Measurements from ENCODE around the gene SPRR1B.

The SPRR1B gene

GRCh38 chr1:153057375-153057774 is 26.4 kb downstream of the SPRR1B start, which contains the start of gene SPRR2A:
Gene SPRR2A (minus strand): TSS chr1:153057512. CDS start chr1:153056735, 777 bp downstream.
- H3K4me1 Mint-ChIP-seq: no peaks in the 10 kb centered on the region
- H3K36me3 Mint-ChIP-seq (ENCODE audit: insufficient read depth): no peaks in the 10 kb centered on the region
- H3K9me3 Mint-ChIP-seq: no peaks in the 10 kb centered on the region
- H3K4me3 Mint-ChIP-seq: no peak within 1 kb of the TSS
- ATAC-seq (replicated peaks; ENCODE audit: extremely low read depth, poor library complexity, severe bottlenecking) (no peak), DNase-seq (ENCODE audit: low spot score in 2 of 2) (no peak)
- peaks cover 77% of the 10 kb centered on the region for H3K27me3 Mint-ChIP-seq
- H3K27ac Mint-ChIP-seq (ENCODE audit: low read depth): no peak within 1 kb of the TSS

GRCh38 chr1:153058154-153058553 is 27.2 kb downstream of the SPRR1B start:
- Mint-ChIP-seq H3K9me3 (no peaks in the 10 kb centered on the region), H3K4me3 (no peak overlapping the region), H3K36me3 (ENCODE audit: insufficient read depth) (no peaks in the 10 kb centered on the region), H3K27ac (ENCODE audit: low read depth) (no peak overlapping the region), H3K27me3 (peaks cover 72% of the 10 kb centered on the region), H3K4me1 (no peaks in the 10 kb centered on the region)
- ATAC-seq (replicated peaks; ENCODE audit: extremely low read depth, poor library complexity, severe bottlenecking): no peak
- no peak for DNase-seq (ENCODE audit: low spot score in 2 of 2)

GRCh38 chr1:153058826-153059784 is 28.1 kb downstream of the SPRR1B start:
- DNase-seq (ENCODE audit: low spot score in 2 of 2) (no peak), ATAC-seq (replicated peaks; ENCODE audit: extremely low read depth, poor library complexity, severe bottlenecking) (no peak)
- H3K36me3 Mint-ChIP-seq (ENCODE audit: insufficient read depth): no peaks in the 10 kb centered on the region
- peaks cover 70% of the 10 kb centered on the region for H3K27me3 Mint-ChIP-seq
- H3K9me3 Mint-ChIP-seq: no peaks in the 10 kb centered on the region
- no peak overlapping the region for H3K4me3 Mint-ChIP-seq
- no peaks in the 10 kb centered on the region for H3K4me1 Mint-ChIP-seq
- no peak overlapping the region for H3K27ac Mint-ChIP-seq (ENCODE audit: low read depth)

- Mint-ChIP-seq H3K9me3 (no peaks in the 10 kb centered on the region), H3K27ac (ENCODE audit: low read depth) (no peak overlapping the region)
These were observed 39.2 kb downstream of the SPRR1B start for GRCh38 chr1:153070243-153070642.

GRCh38 chr1:153071511-153071910 is 40.5 kb downstream of the SPRR1B start, which contains the start of gene SPRR2B:
Gene SPRR2B (minus strand): TSS chr1:153071611. CDS start chr1:153070839, 772 bp downstream.
- Mint-ChIP-seq H3K4me1 (no peaks in the 10 kb centered on the region), H3K36me3 (ENCODE audit: insufficient read depth) (no peaks in the 10 kb centered on the region), H3K27ac (ENCODE audit: low read depth) (no peak within 1 kb of the TSS), H3K27me3 (peaks cover 36% of the 10 kb centered on the region), H3K4me3 (no peak within 1 kb of the TSS), H3K9me3 (no peaks in the 10 kb centered on the region)
- DNase-seq (ENCODE audit: low spot score in 2 of 2) (no peak), ATAC-seq (replicated peaks; ENCODE audit: extremely low read depth, poor library complexity, severe bottlenecking) (no peak)

More at GRCh38 chr1:153070243-153070642, 39.2 kb downstream of the SPRR1B start:
- DNase-seq (ENCODE audit: low spot score in 2 of 2) (no peak), ATAC-seq (replicated peaks; ENCODE audit: extremely low read depth, poor library complexity, severe bottlenecking) (no peak)
- Mint-ChIP-seq H3K4me3 (no peak overlapping the region), H3K27me3 (peaks cover 47% of the 10 kb centered on the region), H3K4me1 (no peaks in the 10 kb centered on the region), H3K36me3 (ENCODE audit: insufficient read depth) (no peaks in the 10 kb centered on the region)

- ATAC-seq (replicated peaks; ENCODE audit: extremely low read depth, poor library complexity, severe bottlenecking) (no peak), DNase-seq (ENCODE audit: low spot score in 2 of 2) (no peak)
- Mint-ChIP-seq H3K4me1 (no peaks in the 10 kb centered on the region), H3K27me3 (peaks cover 28% of the 10 kb centered on the region), H3K36me3 (ENCODE audit: insufficient read depth) (no peaks in the 10 kb centered on the region), H3K4me3 (no peak overlapping the region), H3K27ac (ENCODE audit: low read depth) (no peak overlapping the region), H3K9me3 (no peaks in the 10 kb centered on the region)
These were observed 42.1 kb downstream of the SPRR1B start for GRCh38 chr1:153072806-153073726.

GRCh38 chr1:153081736-153082135 is 50.7 kb downstream of the SPRR1B start:
- Mint-ChIP-seq H3K27ac (ENCODE audit: low read depth) (no peak overlapping the region), H3K4me3 (no peak overlapping the region), H3K36me3 (ENCODE audit: insufficient read depth) (no peaks in the 10 kb centered on the region), H3K9me3 (peaks cover 6% of the 10 kb centered on the region), H3K27me3 (peaks cover 58% of the 10 kb centered on the region), H3K4me1 (no peaks in the 10 kb centered on the region)
- DNase-seq (ENCODE audit: low spot score in 2 of 2) (no peak), ATAC-seq (replicated peaks; ENCODE audit: extremely low read depth, poor library complexity, severe bottlenecking) (no peak)

Measured in central memory CD8-positive, alpha-beta T cell (primary cell).